PC-3 (cell line): ENCODE data around the gene SLC38A5.

Source experiments
- EZH2 ChIP-seq: fragments of 300-600 bp; sonication (generic); IDR thresholded peaks from one replicate; pipeline ENCODE4 v1.6.1; 2017; ENCODE audit warnings: antibody characterized with exemption, mild to moderate bottlenecking, low read length; ENCODE audit not compliant: unreplicated experiment
- EZH2phosphoT487 ChIP-seq: fragments of 300-600 bp; sonication (generic); IDR thresholded peaks from 2 replicates; pipeline ENCODE4 v1.6.1; 2018; ENCODE audit warnings: mild to moderate bottlenecking, antibody characterized with exemption, low read length, borderline replicate concordance
- TF ChIP-seq, protein P1 (sequence below): fragments of 300-600 bp; sonication (generic); conservative IDR thresholded peaks from 2 replicates; pipeline ENCODE4 v1.5.1; 2017; ENCODE audit warnings: antibody characterized with exemption, low read depth, mild to moderate bottlenecking, low read length

DNA sequence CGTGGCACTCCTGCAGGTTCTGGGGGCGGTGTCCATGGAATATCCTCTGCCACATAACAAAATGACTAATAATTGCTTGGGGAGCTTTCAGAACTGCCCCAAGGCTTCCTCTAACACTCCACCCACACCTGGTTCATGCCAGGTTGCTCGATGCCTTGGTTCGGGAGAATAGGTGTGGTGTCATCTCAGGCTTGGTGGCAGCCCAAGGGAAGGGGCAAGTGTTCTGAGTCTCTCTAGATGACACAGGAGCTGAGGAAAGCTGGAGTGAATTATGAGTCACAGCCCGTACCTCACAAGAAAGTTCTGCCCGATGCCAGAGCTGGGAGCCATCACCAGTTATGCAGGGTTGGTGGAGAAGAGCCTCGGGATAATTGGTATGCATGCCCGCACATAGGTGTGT lies 20.6 kb upstream of the SLC38A5 start:
- TF ChIP-seq, protein P1, sequence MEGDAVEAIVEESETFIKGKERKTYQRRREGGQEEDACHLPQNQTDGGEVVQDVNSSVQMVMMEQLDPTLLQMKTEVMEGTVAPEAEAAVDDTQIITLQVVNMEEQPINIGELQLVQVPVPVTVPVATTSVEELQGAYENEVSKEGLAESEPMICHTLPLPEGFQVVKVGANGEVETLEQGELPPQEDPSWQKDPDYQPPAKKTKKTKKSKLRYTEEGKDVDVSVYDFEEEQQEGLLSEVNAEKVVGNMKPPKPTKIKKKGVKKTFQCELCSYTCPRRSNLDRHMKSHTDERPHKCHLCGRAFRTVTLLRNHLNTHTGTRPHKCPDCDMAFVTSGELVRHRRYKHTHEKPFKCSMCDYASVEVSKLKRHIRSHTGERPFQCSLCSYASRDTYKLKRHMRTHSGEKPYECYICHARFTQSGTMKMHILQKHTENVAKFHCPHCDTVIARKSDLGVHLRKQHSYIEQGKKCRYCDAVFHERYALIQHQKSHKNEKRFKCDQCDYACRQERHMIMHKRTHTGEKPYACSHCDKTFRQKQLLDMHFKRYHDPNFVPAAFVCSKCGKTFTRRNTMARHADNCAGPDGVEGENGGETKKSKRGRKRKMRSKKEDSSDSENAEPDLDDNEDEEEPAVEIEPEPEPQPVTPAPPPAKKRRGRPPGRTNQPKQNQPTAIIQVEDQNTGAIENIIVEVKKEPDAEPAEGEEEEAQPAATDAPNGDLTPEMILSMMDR: no peak
- no peak for TF ChIP-seq EZH2
- TF ChIP-seq EZH2phosphoT487: no peak
